HUES6 (cell line): ENCODE data around the gene SSX2IP.
"Not testable (repeated sequence)": the region's sequence is repeated elsewhere in the genome, so short reads cannot be mapped to it uniquely, and the experiment has no call there.

Experiments
- H3K27ac ChIP-seq: 2 replicates; pipeline ENCODE4 v1.7.0; 2013; ENCODE audit warnings: low read depth, mild to moderate bottlenecking, low read length, inconsistent platforms
- H3K27me3 ChIP-seq: 2 replicates; pipeline ENCODE4 v1.6.1; 2013; ENCODE audit warnings: low read length; ENCODE audit not compliant: control insufficient read depth, insufficient read depth
- H3K36me3 ChIP-seq: 2 replicates; pipeline ENCODE4 v1.6.1; 2013; ENCODE audit warnings: low read length; ENCODE audit not compliant: control insufficient read depth, insufficient read depth
- H3K4me1 ChIP-seq: 2 replicates; pipeline ENCODE4 v1.6.1; 2013; ENCODE audit warnings: low read length; ENCODE audit not compliant: control insufficient read depth, insufficient read depth
- H3K4me3 ChIP-seq: 2 replicates; pipeline ENCODE4 v1.5.1; 2013; ENCODE audit warnings: low read depth, low read length
- H3K9ac ChIP-seq: one replicate; pipeline ENCODE4 v1.6.1; 2013; ENCODE audit warnings: mild to moderate bottlenecking, low read length
- H3K9me3 ChIP-seq: 2 replicates; pipeline ENCODE4 v1.6.1; 2013; ENCODE audit warnings: low read depth, low read length; ENCODE audit not compliant: control insufficient read depth, insufficient read depth

SSX2IP gene

GRCh38 chr1:84598846-84599741, 91.2 kb downstream of the SSX2IP start:
- no peak overlapping the region for H3K9ac ChIP-seq
- H3K4me3 ChIP-seq, result no peak overlapping the region

GRCh38 chr1:84598418-84598817, 91.8 kb downstream of the SSX2IP start:
- Histone ChIP-seq H3K4me1 (no peaks in the 10 kb centered on the region), H3K27ac (no peak overlapping the region), H3K9me3 (0 out of 2 replicates have a peak, but pooled peaks cover 5% of the 10 kb centered on the region), H3K4me3 (no peak overlapping the region), H3K36me3 (no peaks in the 10 kb centered on the region), H3K27me3 (no peaks in the 10 kb centered on the region), H3K9ac (no peak overlapping the region)

More at GRCh38 chr1:84598846-84599741, 91.2 kb downstream of the SSX2IP start:
- Histone ChIP-seq H3K9me3 (0 out of 2 replicates have a peak, but pooled peaks cover 5% of the 10 kb centered on the region), H3K4me1 (no peaks in the 10 kb centered on the region), H3K36me3 (no peaks in the 10 kb centered on the region), H3K27me3 (no peaks in the 10 kb centered on the region), H3K27ac (no peak overlapping the region)

GRCh38 chr1:84597011-84597410, 93.2 kb downstream of the SSX2IP start:
- H3K9me3 ChIP-seq, result 0 out of 2 replicates have a peak, but pooled peaks cover 2% of the 10 kb centered on the region
- no peak overlapping the region for H3K9ac ChIP-seq

GRCh38 chr1:84594959-84595358, 95.3 kb downstream of the SSX2IP start:
- not testable (repeated sequence) for H3K9me3 ChIP-seq, H3K4me3 ChIP-seq, H3K27ac ChIP-seq, H3K9ac ChIP-seq, H3K36me3 ChIP-seq, H3K4me1 ChIP-seq, H3K27me3 ChIP-seq

More at GRCh38 chr1:84597011-84597410, 93.2 kb downstream of the SSX2IP start:
- Histone ChIP-seq H3K27ac (no peak overlapping the region), H3K4me1 (no peaks in the 10 kb centered on the region), H3K27me3 (no peaks in the 10 kb centered on the region), H3K36me3 (no peaks in the 10 kb centered on the region), H3K4me3 (no peak overlapping the region)
